Measurements from ENCODE around the gene IL17RA.
"Not testable (repeated sequence)": the region's sequence is repeated elsewhere in the genome, so short reads cannot be mapped to it uniquely, and the experiment has no call there.

The IL17RA gene

GRCh38 chr22:17121233-17122195 is 36.7 kb downstream of the IL17RA start, which contains the start of gene TMEM121B:
TMEM121B (minus strand) TSS chr22:17121360; CDS start chr22:17121127, 233 bp downstream.
- no peak for DNase-seq (ENCODE audit: low read depth)

GRCh38 chr22:17130199-17130598 is 45.4 kb downstream of the IL17RA start:
- DNase-seq (ENCODE audit: low read depth): no peak

GRCh38 chr22:17131686-17132085 is 46.9 kb downstream of the IL17RA start:
- no peak for DNase-seq (ENCODE audit: low read depth)

GRCh38 chr22:17132112-17132511 is 47.3 kb downstream of the IL17RA start:
- no peak for DNase-seq (ENCODE audit: low read depth)

- DNase-seq (ENCODE audit: low read depth): no peak
Observed at GRCh38 chr22:17133137-17133536, 48.3 kb downstream of the IL17RA start.

- DNase-seq (ENCODE audit: low read depth): no peak
Observed at GRCh38 chr22:17135153-17135760, 50.5 kb downstream of the IL17RA start.

- DNase-seq (ENCODE audit: low read depth): no peak
Observed at GRCh38 chr22:17137170-17137569, 52.4 kb downstream of the IL17RA start.

GRCh38 chr22:17137861-17138425 is 53.1 kb downstream of the IL17RA start:
- no peak for DNase-seq (ENCODE audit: low read depth)

GRCh38 chr22:17138513-17138912 is 53.7 kb downstream of the IL17RA start:
- DNase-seq (ENCODE audit: low read depth): no peak

GRCh38 chr22:17140022-17140421 is 55.2 kb downstream of the IL17RA start:
- DNase-seq (ENCODE audit: low read depth): no peak

GRCh38 chr22:17140826-17141766 is 56.3 kb downstream of the IL17RA start:
- DNase-seq (ENCODE audit: low read depth): no peak

GRCh38 chr22:17143101-17143500 is 58.3 kb downstream of the IL17RA start:
- DNase-seq (ENCODE audit: low read depth): no peak

GRCh38 chr22:17143826-17144225 is 59.0 kb downstream of the IL17RA start:
- no peak for DNase-seq (ENCODE audit: low read depth)

GRCh38 chr22:17145021-17145680 is 60.4 kb downstream of the IL17RA start:
- DNase-seq (ENCODE audit: low read depth): no peak

GRCh38 chr22:17147458-17147857 is 62.7 kb downstream of the IL17RA start:
- DNase-seq (ENCODE audit: low read depth): not testable (repeated sequence)

- no peak for DNase-seq (ENCODE audit: low read depth)
Observed at GRCh38 chr22:17149076-17149815, 64.4 kb downstream of the IL17RA start.

GRCh38 chr22:17152340-17152739 is 67.5 kb downstream of the IL17RA start:
- DNase-seq (ENCODE audit: low read depth): no peak

- no peak for DNase-seq (ENCODE audit: low read depth)
Observed at GRCh38 chr22:17152971-17153370, 68.2 kb downstream of the IL17RA start.

GRCh38 chr22:17155941-17156340 is 71.1 kb downstream of the IL17RA start:
- no peak for DNase-seq (ENCODE audit: low read depth)

GRCh38 chr22:17157714-17158113 is 72.9 kb downstream of the IL17RA start:
- no peak for DNase-seq (ENCODE audit: low read depth)
